NCI-H1436 (cell line): ENCODE measurements around the gene SPRED2.

Source experiments
- DNase-seq: peaks from one replicate; lab custom pipeline; 2025; lab: John Stamatoyannopoulos, UW

Gene SPRED2

DNA sequence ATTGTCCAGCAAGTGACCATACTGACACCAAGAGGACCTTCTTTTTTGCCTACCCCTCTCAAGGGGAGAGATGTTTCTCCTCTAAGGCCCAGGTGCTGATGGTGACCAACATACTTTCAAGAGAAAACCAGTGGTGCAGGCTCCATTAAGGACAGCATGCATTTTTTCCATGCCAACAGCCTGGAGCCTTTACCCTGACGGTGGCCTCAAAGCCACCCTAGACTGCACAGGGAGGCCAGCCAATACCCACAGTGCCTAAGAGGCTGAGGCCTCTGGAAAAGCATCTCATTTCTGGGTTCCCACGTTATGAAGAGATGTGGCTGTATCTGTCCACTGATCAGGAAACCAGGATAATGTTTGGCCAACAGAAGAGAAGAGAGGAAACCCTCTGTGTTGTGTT is 19.3 kb downstream of the SPRED2 start:
- DNase-seq: no peak

DNA sequence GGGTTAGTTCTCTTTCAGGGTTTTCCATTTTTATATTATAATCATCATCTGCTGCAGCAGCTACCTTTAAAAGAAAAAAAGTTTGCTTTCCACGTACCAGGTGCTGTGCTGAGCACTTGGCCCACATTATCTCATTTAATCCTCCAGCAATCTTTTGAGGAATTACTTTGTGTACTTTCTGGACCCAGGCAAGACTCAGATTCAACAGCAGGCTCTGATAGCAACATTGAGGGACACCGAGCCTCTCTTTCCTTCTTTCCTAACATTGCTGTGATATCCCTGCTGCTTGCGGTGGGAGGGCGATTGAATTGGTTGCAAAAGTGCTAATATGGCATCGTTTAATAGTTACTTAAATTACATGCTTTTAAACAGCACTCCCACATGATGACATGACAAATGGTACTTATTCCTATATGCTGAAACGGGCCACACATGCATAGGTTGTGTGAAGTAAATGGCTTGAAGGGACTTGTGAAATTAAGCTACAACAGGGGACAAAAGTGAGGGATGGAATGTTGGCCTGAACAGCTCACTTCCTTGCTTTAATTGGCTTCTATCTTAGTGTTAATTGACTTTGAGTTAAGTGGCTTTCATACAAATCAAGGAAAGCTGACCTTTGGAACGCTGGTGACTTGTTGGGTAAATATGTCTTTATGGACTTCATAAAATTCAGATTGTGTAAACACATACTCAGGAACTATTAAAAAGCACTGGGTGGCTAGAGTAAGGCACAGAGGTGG is 21.2 kb downstream of the SPRED2 start:
- no peak for DNase-seq

DNA sequence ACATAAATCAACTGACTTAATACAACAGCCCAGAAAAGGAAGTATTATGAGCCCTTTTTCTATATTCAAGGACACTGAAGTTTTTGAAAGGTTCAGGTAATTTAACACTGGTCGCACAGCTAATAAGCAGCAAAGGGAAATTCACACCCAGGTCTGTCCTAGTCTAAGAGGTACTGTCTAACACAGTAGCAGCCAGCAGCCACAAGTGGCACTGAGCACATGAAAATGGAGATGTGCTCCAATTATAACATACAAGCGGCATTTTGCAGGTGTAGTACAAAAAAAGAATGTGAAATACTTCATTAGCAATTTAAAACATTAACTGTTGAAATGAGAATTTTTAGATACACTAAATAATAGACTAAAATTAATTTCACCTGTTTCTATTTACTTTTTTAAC is 23.4 kb downstream of the SPRED2 start:
- DNase-seq: no peak

DNA sequence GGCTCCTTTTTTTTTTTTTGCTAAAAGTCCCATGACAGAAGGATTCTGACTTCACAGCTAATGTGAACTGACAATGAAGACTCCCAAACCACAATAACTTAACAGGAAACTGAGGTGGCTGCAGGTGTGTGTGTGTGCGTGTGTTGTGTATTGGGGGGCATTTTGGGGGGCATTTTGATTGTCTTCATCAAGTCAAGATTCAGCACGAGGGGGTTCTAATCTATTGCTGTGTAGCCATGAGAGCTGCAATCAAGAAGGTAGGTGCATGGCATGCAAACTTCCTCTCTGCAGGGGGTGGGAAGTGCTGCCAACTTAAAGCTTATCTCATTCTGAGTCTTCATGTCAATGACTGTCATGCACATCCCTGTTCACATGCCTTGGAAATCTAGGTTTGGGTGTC is 25.2 kb downstream of the SPRED2 start:
- DNase-seq: no peak

- DNase-seq: no peak
Observed at GRCh38 chr2:65404988-65405697, 27.3 kb downstream of the SPRED2 start.

- DNase-seq: no peak
Observed at GRCh38 chr2:65403529-65403915, 28.9 kb downstream of the SPRED2 start.

- DNase-seq: no peak
Observed at GRCh38 chr2:65402780-65403528, 29.4 kb downstream of the SPRED2 start.

DNA sequence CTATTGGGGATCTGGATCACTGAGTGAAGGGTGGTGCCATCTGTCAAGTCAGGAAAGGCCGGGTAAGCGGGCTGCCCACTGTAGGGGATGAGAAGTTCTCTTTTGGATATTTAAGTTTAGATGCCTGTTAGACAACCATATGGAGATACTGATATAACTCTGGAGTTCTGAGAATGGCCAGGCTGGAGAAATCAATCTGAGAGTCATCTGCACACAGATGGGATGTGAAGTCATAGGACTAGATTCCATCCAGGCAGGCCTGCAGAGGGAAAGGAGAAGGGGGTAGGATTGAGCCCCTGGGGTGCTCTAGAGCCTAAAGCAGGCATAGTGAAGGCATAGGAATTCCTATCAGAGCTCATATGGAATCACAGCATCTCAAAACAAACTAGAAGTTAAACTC is 30.1 kb downstream of the SPRED2 start:
- DNase-seq: no peak

DNA sequence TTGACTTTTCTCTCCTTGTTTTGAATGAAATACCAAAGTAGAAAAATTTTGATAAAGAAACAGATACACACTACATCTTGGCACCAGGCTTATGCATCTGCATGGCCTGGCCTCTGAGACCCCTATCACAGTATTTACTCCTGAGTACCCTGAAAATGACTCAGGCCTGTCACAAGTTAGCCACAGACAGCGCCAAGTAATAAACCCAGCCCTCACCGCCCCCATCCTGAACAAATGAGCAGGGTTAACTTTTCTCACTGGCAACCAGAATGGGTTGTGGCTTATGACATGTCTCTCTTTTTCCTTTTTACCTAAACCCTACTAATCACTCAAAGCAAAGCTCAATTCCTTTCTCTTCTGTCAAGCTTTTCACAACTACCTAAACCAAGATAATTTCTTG is 35.3 kb downstream of the SPRED2 start:
- DNase-seq: no peak

- no peak for DNase-seq
Observed at GRCh38 chr2:65396348-65397026, 35.9 kb downstream of the SPRED2 start.

GRCh38 chr2:65395621-65396347 is 36.6 kb downstream of the SPRED2 start:
- DNase-seq: no peak

DNA sequence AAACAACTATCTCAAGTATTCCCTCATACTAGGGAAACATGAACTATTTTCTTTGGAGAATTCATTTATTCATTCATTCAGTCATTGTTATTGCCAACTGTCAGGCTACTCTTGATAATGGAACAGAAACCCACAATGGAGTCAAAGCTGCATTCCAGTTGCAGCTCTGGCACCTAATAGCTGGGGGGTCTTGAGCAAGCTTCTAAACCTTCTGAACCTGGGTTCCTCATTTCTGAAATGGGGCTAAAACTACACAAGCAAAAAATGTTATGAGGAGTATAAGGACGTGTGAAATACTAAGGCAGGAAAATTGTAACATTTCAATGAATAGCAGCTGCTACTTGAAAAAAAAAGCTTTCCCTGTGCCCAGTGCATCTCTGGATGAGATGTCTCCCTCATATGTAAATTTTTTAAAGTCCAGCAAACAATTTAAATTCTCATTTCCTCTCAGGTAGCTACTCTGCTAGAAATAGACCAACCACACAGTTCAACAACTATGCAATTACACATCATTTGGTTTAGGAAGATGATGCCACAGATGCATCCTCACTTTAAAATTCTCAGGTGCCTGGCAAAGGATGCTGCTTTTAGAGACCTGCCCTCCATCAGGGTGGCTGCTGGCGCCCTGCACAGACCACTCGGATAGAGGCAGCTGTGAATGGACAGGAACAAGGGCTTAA is 38.5 kb downstream of the SPRED2 start:
- no peak for DNase-seq

GRCh38 chr2:65393046-65393445 is 39.4 kb downstream of the SPRED2 start:
- DNase-seq: no peak

DNA sequence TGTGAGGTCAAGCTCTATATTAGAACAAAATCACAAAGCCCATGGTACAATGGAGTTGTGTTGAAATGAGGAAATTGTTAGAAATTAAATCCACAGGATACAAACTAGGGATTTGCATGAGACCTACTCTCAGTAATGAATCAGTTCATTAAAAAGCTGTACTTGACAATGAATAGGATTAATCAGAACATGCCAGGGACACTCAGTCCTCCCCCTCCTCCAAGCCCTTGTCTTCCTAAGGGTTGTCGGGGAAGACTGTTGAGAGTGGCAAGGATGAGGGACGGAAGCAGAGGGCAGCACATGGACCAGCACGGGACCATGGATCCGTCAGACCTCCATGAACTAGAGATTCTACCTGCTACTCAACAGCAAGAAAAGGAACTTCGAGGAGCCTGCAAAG is 39.8 kb downstream of the SPRED2 start:
- DNase-seq: no peak

GRCh38 chr2:65390134-65390533 is 42.3 kb downstream of the SPRED2 start:
- DNase-seq: no peak

GRCh38 chr2:65389476-65389875 is 42.9 kb downstream of the SPRED2 start:
- DNase-seq: no peak

DNA sequence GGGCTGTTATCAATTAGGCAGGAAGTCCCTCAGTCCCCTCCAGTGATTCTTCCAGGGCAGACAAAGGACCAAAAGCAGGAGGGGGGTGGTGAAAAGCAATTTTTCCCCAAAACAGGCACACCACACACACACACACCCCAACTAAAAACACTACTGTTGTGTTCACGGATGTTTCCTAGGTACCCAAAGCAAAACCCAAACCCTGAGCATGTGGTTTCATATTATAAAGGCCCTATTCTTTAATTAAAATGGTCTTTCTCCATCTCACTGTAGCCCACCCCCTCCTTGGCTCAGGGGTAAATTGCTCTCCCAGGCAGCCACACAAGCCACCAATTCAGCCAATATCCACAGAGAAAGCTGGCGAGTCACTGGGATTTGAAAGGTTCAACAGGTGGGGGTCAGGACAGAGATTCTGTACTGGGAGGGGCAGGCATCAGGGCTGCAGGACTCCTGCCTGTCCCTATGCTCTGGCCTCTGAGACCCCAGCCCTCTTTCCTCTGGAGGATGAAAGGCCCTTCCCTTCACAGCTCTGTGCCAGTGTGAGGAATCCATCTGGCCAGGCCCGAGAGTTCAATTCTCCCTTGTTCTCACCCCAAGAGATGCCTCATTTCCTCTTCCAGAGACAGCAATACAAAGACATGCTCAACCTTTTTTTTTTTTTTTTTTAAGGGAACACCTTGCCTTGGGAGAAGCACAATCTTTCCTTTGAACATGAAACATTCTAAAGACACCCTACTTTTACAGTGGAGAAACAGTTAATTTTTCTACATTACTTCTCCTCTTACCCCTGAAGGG is 43.6 kb downstream of the SPRED2 start:
- no peak for DNase-seq

- DNase-seq: no peak
Observed at GRCh38 chr2:65388051-65388531, 44.3 kb downstream of the SPRED2 start.

GRCh38 chr2:65386989-65387388 is 45.4 kb downstream of the SPRED2 start:
- DNase-seq: no peak

- no peak for DNase-seq
Observed at GRCh38 chr2:65386344-65386743, 46.1 kb downstream of the SPRED2 start.
